KMS-11 (cell line): ENCODE results near the gene GPR17.

Source experiments
- H2AFZ ChIP-seq: fragments of 200-600 bp; sonication (generic); 2 replicates; pipeline ENCODE4 v1.6.1; 2016; ENCODE audit warnings: antibody characterized with exemption, mixed run types, low read depth
- H3K27ac ChIP-seq: fragments of 200-600 bp; sonication (generic); 2 replicates; pipeline ENCODE4 v1.6.1; 2016; ENCODE audit warnings: mild to moderate bottlenecking, mixed run types
- H3K27me3 ChIP-seq: fragments of 200-600 bp; sonication (generic); 2 replicates; pipeline ENCODE4 v1.6.1; 2017; ENCODE audit warnings: mild to moderate bottlenecking, low read depth, mixed run types, moderate library complexity; ENCODE audit not compliant: insufficient read depth
- H3K36me3 ChIP-seq: fragments of 200-600 bp; sonication (generic); 2 replicates; pipeline ENCODE4 v1.6.1; 2017; ENCODE audit warnings: mild to moderate bottlenecking, mixed run types; ENCODE audit not compliant: insufficient read depth
- H3K4me1 ChIP-seq: fragments of 200-600 bp; sonication (generic); 2 replicates; pipeline ENCODE4 v1.6.1; 2016; ENCODE audit warnings: mild to moderate bottlenecking, low read depth, mixed run types; ENCODE audit not compliant: poor library complexity, severe bottlenecking
- H3K4me2 ChIP-seq: fragments of 200-600 bp; sonication (generic); 2 replicates; pipeline ENCODE4 v1.7.0; 2016; ENCODE audit warnings: mild to moderate bottlenecking, mixed run types
- H3K4me3 ChIP-seq: fragments of 200-600 bp; sonication (generic); IDR thresholded peaks from 2 replicates; pipeline ENCODE4 v1.6.1; 2017; ENCODE audit warnings: low read depth, low read length, mixed read lengths; ENCODE audit not compliant: insufficient read depth
- H3K79me2 ChIP-seq: fragments of 200-600 bp; sonication (generic); 2 replicates; pipeline ENCODE4 v1.6.1; 2016; ENCODE audit warnings: low read depth, mixed run types; ENCODE audit not compliant: insufficient read depth
- H3K9ac ChIP-seq: fragments of 200-600 bp; sonication (generic); 2 replicates; pipeline ENCODE4 v1.6.1; 2016; ENCODE audit warnings: mild to moderate bottlenecking, mixed run types
- H4K20me1 ChIP-seq: fragments of 200-600 bp; sonication (generic); 2 replicates; pipeline ENCODE4 v1.6.1; 2016; ENCODE audit warnings: mild to moderate bottlenecking, mixed run types; ENCODE audit not compliant: insufficient read depth
- CTCF ChIP-seq: fragments of 200-600 bp; sonication (generic); conservative IDR thresholded peaks from 2 replicates; pipeline ENCODE4 v1.6.1; 2017; ENCODE audit warnings: low read depth, mild to moderate bottlenecking, antibody characterized with exemption, low read length, moderate library complexity, mixed read lengths

The GPR17 gene

GRCh38 chr2:127674241-127675209 lies 28.6 kb downstream of the GPR17 start:
- Histone ChIP-seq H2AFZ (no peak overlapping the region), H3K27ac (no peak overlapping the region), H3K79me2 (no peaks in the 10 kb centered on the region), H3K27me3 (no peaks in the 10 kb centered on the region), H3K4me1 (no peaks in the 10 kb centered on the region), H3K4me3 (no peak overlapping the region), H3K9ac (no peak overlapping the region), H4K20me1 (no peaks in the 10 kb centered on the region), H3K36me3 (no peaks in the 10 kb centered on the region), H3K4me2 (no peak overlapping the region)
- TF ChIP-seq CTCF, result no peak

DNA sequence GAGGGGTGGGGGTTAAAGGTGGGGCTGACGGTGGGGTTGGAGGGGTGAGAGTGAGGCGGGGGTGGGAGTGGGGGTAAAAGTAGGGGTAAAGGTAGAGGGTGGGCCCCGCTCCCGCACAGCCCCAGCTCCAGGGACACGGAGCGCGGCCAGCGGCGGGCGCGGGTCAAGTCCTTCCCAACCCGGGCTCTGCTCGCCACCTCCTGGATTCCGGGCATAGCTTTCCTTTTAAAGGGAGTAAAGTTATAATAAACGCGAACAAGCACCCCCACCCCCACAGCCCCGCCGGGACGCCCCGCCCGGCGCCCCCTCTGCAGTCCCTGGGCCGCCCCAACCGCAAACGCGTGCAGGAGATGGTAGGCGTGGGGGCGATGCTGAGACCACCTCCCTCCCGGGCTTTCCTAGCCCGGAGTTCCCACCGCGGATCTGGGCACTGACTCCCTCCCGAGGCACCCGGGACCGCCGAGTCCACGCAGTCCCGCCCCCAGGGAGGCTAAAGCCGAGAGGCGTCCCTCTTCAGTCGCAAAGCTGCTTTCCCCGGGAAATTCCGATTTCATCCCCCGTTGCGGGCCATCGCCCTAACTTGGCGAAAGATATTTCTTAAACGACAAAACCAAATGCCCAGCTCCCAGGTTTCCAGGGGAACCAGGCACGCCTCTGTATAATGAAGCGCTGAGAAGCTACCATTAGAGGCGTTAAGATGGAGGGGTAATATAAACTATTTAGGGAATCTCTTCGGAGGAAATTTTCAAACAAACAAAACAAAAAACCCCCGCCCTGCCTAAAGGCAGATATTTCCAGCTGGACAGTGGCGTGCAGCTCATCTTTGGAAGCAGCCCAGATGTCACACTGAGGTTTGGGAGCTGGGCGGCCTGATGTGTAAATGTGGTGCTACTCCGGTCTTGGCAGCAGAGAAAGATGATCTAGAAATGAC lies 29.6 kb downstream of the GPR17 start, which contains the start of gene LIMS2:
Gene LIMS2, minus strand, starts transcription at position 200 of the 931 bp plus-strand sequence. CDS start 506 bp downstream, outside the sequence.
- H3K4me3 ChIP-seq, result no peak within 1 kb of the TSS
- TF ChIP-seq CTCF, result no peak
- H2AFZ ChIP-seq, result no peak within 1 kb of the TSS
- no peak within 1 kb of the TSS for H3K4me2 ChIP-seq
- H3K27me3 ChIP-seq, result no peaks in the 10 kb centered on the region
- H3K36me3 ChIP-seq, result no peaks in the 10 kb centered on the region
- no peak within 1 kb of the TSS for H3K9ac ChIP-seq
- H3K79me2 ChIP-seq, result no peaks in the 10 kb centered on the region
- no peaks in the 10 kb centered on the region for H3K4me1 ChIP-seq
- H4K20me1 ChIP-seq, result no peaks in the 10 kb centered on the region
- no peak within 1 kb of the TSS for H3K27ac ChIP-seq

- no peaks in the 10 kb centered on the region for H4K20me1 ChIP-seq
- no peak overlapping the region for H3K27ac ChIP-seq
- H3K79me2 ChIP-seq, result no peaks in the 10 kb centered on the region
- no peak overlapping the region for H3K4me2 ChIP-seq
- H3K36me3 ChIP-seq, result no peaks in the 10 kb centered on the region
- no peak overlapping the region for H2AFZ ChIP-seq
- TF ChIP-seq CTCF, result no peak
- H3K27me3 ChIP-seq, result no peaks in the 10 kb centered on the region
- no peak overlapping the region for H3K9ac ChIP-seq
- no peak overlapping the region for H3K4me3 ChIP-seq
- H3K4me1 ChIP-seq, result no peaks in the 10 kb centered on the region
These were observed 31.0 kb downstream of the GPR17 start for GRCh38 chr2:127676906-127677305.

- no peaks in the 10 kb centered on the region for H3K79me2 ChIP-seq
- no peak overlapping the region for H3K9ac ChIP-seq
- H2AFZ ChIP-seq, result no peak overlapping the region
- TF ChIP-seq CTCF, result no peak
- no peaks in the 10 kb centered on the region for H3K4me1 ChIP-seq
- no peaks in the 10 kb centered on the region for H3K27me3 ChIP-seq
- H4K20me1 ChIP-seq, result no peaks in the 10 kb centered on the region
- no peak overlapping the region for H3K27ac ChIP-seq
- no peak overlapping the region for H3K4me2 ChIP-seq
- no peak overlapping the region for H3K4me3 ChIP-seq
- no peaks in the 10 kb centered on the region for H3K36me3 ChIP-seq
These were observed 32.6 kb downstream of the GPR17 start for GRCh38 chr2:127678531-127678930.
